MM.1S (cell line): ENCODE results near the gene RAP2B.
A peak's percentile ranks its signal among the peaks of the same experiment; 100 is the strongest.

Source experiments
- DNase-seq: peaks from one replicate; pipeline ENCODE4 v3.0.0-alpha.2; 2015
- H2AFZ ChIP-seq: fragments of 300-600 bp; sonication (generic); 2 replicates; pipeline ENCODE4 v1.6.0; 2016; ENCODE audit warnings: antibody characterized with exemption, low read length
- H3F3A ChIP-seq: fragments of 300-600 bp; sonication (generic); 2 replicates; pipeline ENCODE4 v1.6.1; 2016; ENCODE audit warnings: mild to moderate bottlenecking, antibody characterized with exemption, low read length, moderate library complexity, mixed read lengths; ENCODE audit not compliant: insufficient read depth
- H3K27ac ChIP-seq: fragments of 300-600 bp; sonication (generic); 2 replicates; pipeline ENCODE4 v1.5.1; 2016; ENCODE audit warnings: mild to moderate bottlenecking, low read length
- H3K27me3 ChIP-seq: fragments of 300-600 bp; sonication (generic); replicated peaks from 2 replicates; pipeline ENCODE4 v1.6.0; 2016; ENCODE audit warnings: low read length; ENCODE audit not compliant: insufficient read depth
- H3K36me3 ChIP-seq: fragments of 300-600 bp; sonication (generic); replicated peaks from 2 replicates; pipeline ENCODE4 v1.6.1; 2016; ENCODE audit warnings: mild to moderate bottlenecking, low read length, mixed read lengths; ENCODE audit not compliant: insufficient read depth
- H3K4me1 ChIP-seq: fragments of 300-600 bp; sonication (generic); 2 replicates; pipeline ENCODE4 v1.6.1; 2016; ENCODE audit warnings: low read length, mixed read lengths
- H3K4me2 ChIP-seq: fragments of 300-600 bp; sonication (generic); 2 replicates; pipeline ENCODE4 v1.6.0; 2016; ENCODE audit warnings: low read depth, low read length
- H3K4me3 ChIP-seq: fragments of 300-600 bp; sonication (generic); 2 replicates; pipeline ENCODE4 v1.5.1; 2016; ENCODE audit warnings: low read length, mixed read lengths
- H3K79me2 ChIP-seq: fragments of 300-600 bp; sonication (generic); 2 replicates; pipeline ENCODE4 v1.6.1; 2016; ENCODE audit warnings: mixed run types, low read length, mixed read lengths
- H3K9ac ChIP-seq: fragments of 300-600 bp; sonication (generic); 2 replicates; pipeline ENCODE4 v1.6.1; 2016; ENCODE audit warnings: low read length, mixed read lengths
- H3K9me2 ChIP-seq: fragments of 300-600 bp; sonication (generic); replicated peaks from 2 replicates; pipeline ENCODE4 v1.6.1; 2016; ENCODE audit warnings: mild to moderate bottlenecking, low read length, mixed read lengths; ENCODE audit not compliant: insufficient read depth
- H3K9me3 ChIP-seq: fragments of 300-600 bp; sonication (generic); replicated peaks from 2 replicates; pipeline ENCODE4 v1.6.1; 2016; ENCODE audit warnings: mild to moderate bottlenecking, low read length, mixed read lengths; ENCODE audit not compliant: insufficient read depth
- H4K20me1 ChIP-seq: fragments of 300-600 bp; sonication (generic); 2 replicates; pipeline ENCODE4 v1.6.1; 2016; ENCODE audit warnings: mild to moderate bottlenecking, low read length, moderate library complexity, mixed read lengths; ENCODE audit not compliant: insufficient read depth
- CTCF ChIP-seq: fragments of 300-600 bp; sonication (generic); IDR thresholded peaks from 2 replicates; pipeline ENCODE4 v1.5.1; 2016; ENCODE audit warnings: antibody characterized with exemption, low read length, mixed read lengths
- EZH2 ChIP-seq: fragments of 300-600 bp; sonication (generic); optimal IDR thresholded peaks from 2 replicates; pipeline ENCODE3; 2017; ENCODE audit warnings: low read depth, mild to moderate bottlenecking, antibody characterized with exemption, low read length, mixed read lengths
- EZH2phosphoT487 ChIP-seq: fragments of 300-600 bp; sonication (generic); IDR thresholded peaks from 2 replicates; pipeline ENCODE4 v1.6.1; 2018; ENCODE audit warnings: antibody characterized with exemption, low read length

The RAP2B gene

GRCh38 chr3:153160451-153161137 lies 1.4 kb upstream of the RAP2B start:
- peak overlapping the region; percentile 87 for H3K4me3 ChIP-seq
- TF ChIP-seq EZH2phosphoT487, result no peak
- TF ChIP-seq CTCF, result no peak
- TF ChIP-seq EZH2, result no peak

GRCh38 chr3:153161138-153161713 lies 800 bp upstream of the RAP2B start:
- Histone ChIP-seq H3K9ac (peak overlapping the region; percentile 92), H3K4me1 (peaks cover 21% of the 10 kb centered on the region), H3F3A (peaks cover 18% of the 10 kb centered on the region), H3K4me2 (peak overlapping the region; percentile 88), H2AFZ (peak overlapping the region; percentile 84), H3K4me3 (peak overlapping the region; percentile 95), H3K27me3 (no peaks in the 10 kb centered on the region), H3K9me2 (no peaks in the 10 kb centered on the region), H3K27ac (peak overlapping the region; percentile 98), H3K79me2 (peaks cover 42% of the 10 kb centered on the region), H3K9me3 (no peaks in the 10 kb centered on the region), H3K36me3 (no peaks in the 10 kb centered on the region), H4K20me1 (peaks cover 10% of the 10 kb centered on the region)
- DNase-seq, result peak; percentile 100
- TF ChIP-seq EZH2, result no peak
- no peak for TF ChIP-seq EZH2phosphoT487
- no peak for TF ChIP-seq CTCF

More at GRCh38 chr3:153160451-153161137, 1.4 kb upstream of the RAP2B start:
- Histone ChIP-seq H3K27ac (peak overlapping the region; percentile 98), H3K27me3 (no peaks in the 10 kb centered on the region), H3K4me2 (peak overlapping the region; percentile 88), H4K20me1 (peaks cover 8% of the 10 kb centered on the region; the same call in 1 of the 2 replicates), H3K9me3 (no peaks in the 10 kb centered on the region), H3K4me1 (peaks cover 15% of the 10 kb centered on the region), H3K9me2 (no peaks in the 10 kb centered on the region), H3K79me2 (peaks cover 36% of the 10 kb centered on the region), H3K9ac (peak overlapping the region; percentile 92), H2AFZ (peak overlapping the region; percentile 64), H3F3A (peaks cover 18% of the 10 kb centered on the region), H3K36me3 (no peaks in the 10 kb centered on the region)
- peak; percentile 91 for DNase-seq

- H3K9ac ChIP-seq, result peak overlapping the region; percentile 82
- peak overlapping the region; percentile 38; the same call in 1 of the 2 replicates for H2AFZ ChIP-seq
- peak overlapping the region; percentile 95 for H3K4me3 ChIP-seq
- DNase-seq, result peak; percentile 44
- peaks cover 16% of the 10 kb centered on the region for H4K20me1 ChIP-seq
- peaks cover 27% of the 10 kb centered on the region for H3K4me1 ChIP-seq
- peak overlapping the region; percentile 85 for H3K4me2 ChIP-seq
- TF ChIP-seq EZH2, result no peak
- TF ChIP-seq EZH2phosphoT487, result no peak
- no peak for TF ChIP-seq CTCF
- no peaks in the 10 kb centered on the region for H3K9me3 ChIP-seq
- H3K9me2 ChIP-seq, result no peaks in the 10 kb centered on the region
- H3K36me3 ChIP-seq, result no peaks in the 10 kb centered on the region
- H3K27me3 ChIP-seq, result no peaks in the 10 kb centered on the region
- peak overlapping the region; percentile 98; the same call in 1 of the 2 replicates for H3K27ac ChIP-seq
- H3K79me2 ChIP-seq, result peaks cover 57% of the 10 kb centered on the region
- peaks cover 18% of the 10 kb centered on the region for H3F3A ChIP-seq
These were observed 727 bp downstream of the RAP2B start for GRCh38 chr3:153162513-153163392.
